ENCODE measurements around the gene TRIP4.

TRIP4 gene

DNA sequence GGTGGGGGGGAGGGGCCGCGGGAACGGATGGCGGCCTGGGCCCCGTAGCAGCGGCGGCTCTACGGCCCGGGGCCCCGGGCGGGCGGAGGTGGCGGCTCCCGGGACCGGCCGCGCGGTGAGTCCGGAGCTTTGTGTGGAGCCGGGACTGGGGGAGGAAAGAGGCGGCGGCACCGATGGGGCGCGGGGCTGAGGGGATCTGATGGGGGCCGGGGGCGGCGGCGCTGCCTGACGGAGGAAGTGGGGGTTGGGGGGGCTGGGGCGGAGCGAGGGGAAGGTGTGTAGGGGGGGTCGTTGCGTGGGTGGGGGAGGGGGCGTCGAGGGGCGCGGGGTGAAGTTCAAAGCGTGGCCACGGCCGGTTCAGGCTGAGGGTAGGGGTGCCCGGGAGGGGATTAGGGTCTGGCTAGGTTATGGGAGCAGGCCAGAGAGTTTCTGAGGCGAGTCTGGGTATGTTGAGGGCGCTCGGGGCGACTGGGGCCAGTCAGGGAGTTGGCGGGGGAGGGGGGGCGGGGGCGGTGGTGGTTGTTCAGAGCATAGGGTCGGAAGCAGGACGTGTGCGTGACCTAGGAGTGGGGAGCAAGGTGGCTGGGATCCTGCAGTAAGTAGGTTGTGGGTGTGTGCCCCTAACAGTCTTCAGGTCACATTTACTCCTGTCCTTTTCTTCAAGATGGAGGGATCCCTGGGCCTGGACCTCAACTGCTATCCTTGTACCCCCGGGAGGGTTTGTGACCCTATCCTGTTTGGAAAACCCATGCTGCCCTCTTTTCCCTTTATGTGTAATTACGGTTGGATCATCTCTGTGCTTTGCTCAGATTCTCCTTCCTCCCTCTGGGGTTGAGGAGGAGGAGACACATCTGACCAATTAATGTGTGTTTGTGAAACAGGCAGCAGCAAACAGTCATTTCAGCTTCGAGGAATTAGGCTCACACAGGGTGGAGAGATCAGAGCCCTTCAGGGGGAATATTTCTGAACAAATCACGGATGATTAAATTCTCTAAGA lies 73.4 kb downstream of the TRIP4 start:
- Histone ChIP-seq H3K56ac (ENCODE audit: low read length) (peak overlapping the region; percentile 98), H3K4me2 (ENCODE audit: low read length) (peak overlapping the region; percentile 82), H3K79me2 (ENCODE audit: control insufficient read depth, insufficient read depth, low read length) (peaks cover 41% of the 10 kb centered on the region), H2BK120ac (ENCODE audit: low read depth, low read length) (peak overlapping the region; percentile 100), H3K18ac (ENCODE audit: low read length) (peak overlapping the region; percentile 100), H3K36me3 (ENCODE audit: control insufficient read depth, insufficient read depth, low read length) (no peaks in the 10 kb centered on the region), H2AK5ac (ENCODE audit: low read length) (peak overlapping the region; percentile 54), H3K4me3 (ENCODE audit: low read length) (peak overlapping the region; percentile 85), H3K4ac (ENCODE audit: low read depth, low read length) (peak overlapping the region; percentile 94), H3K27ac (ENCODE audit: low read depth, low read length) (peak overlapping the region; percentile 79), H3K4me1 (ENCODE audit: control insufficient read depth, low read depth, low read length) (peaks cover 5% of the 10 kb centered on the region), H2BK5ac (ENCODE audit: low read length) (peak overlapping the region; percentile 75), H4K5ac (ENCODE audit: low read length) (peak overlapping the region; percentile 90), H4K8ac (ENCODE audit: low read depth, low read length) (peak overlapping the region; percentile 77), H3K27me3 (ENCODE audit: insufficient read depth, low read length, poor library complexity) (no peaks in the 10 kb centered on the region), H3K79me1 (ENCODE audit: low read length) (peaks cover 7% of the 10 kb centered on the region), H3K23ac (ENCODE audit: low read length) (peak overlapping the region; percentile 54), H2BK15ac (replicated peaks; ENCODE audit: low read depth) (peak overlapping the region; percentile 46), H3K9ac (ENCODE audit: low read length) (peak overlapping the region; percentile 89)
- DNase-seq: peak; percentile 88
- no CpG with 5 or more reads among the region's 56 CpGs for WGBS (ENCODE audit: extremely low coverage, insufficient coverage, low lambda C conversion rate)

DNA sequence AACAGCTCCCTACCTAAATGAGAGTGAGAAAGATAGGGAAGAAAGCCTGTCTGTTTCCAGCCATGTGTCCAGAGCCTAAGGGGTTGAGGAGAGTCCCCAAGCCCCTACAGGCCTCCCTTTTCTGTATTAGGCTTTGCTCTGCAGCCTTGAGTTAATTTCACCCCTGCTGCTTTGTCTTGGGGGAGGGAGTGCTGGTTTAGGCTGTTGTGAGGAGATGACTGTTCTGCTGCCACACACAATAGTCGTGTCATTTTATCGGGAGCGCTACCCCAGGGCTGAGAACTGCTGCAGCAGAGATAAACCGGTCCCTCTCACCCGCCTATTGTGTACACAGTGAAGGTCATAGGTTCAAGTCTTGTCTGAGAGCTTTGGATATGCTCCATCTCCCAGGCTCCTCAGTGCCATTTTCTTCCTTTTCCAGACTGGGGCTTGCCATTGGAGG lies 74.1 kb downstream of the TRIP4 start:
- peak overlapping the region; percentile 75 for H2BK5ac ChIP-seq (ENCODE audit: low read length)
- H3K56ac ChIP-seq (ENCODE audit: low read length): peak overlapping the region; percentile 98
- DNase-seq: peak; percentile 90
- peaks cover 10% of the 10 kb centered on the region for H3K4me1 ChIP-seq (ENCODE audit: control insufficient read depth, low read depth, low read length)
- H3K4me3 ChIP-seq (ENCODE audit: low read length): peak overlapping the region; percentile 85
- peaks cover 13% of the 10 kb centered on the region for H3K79me1 ChIP-seq (ENCODE audit: low read length)
- peak overlapping the region; percentile 89 for H3K9ac ChIP-seq (ENCODE audit: low read length)
- no peaks in the 10 kb centered on the region for H3K27me3 ChIP-seq (ENCODE audit: insufficient read depth, low read length, poor library complexity)
- H3K4me2 ChIP-seq (ENCODE audit: low read length): peak overlapping the region; percentile 82
- H2BK120ac ChIP-seq (ENCODE audit: low read depth, low read length): no peak overlapping the region
- no peaks in the 10 kb centered on the region for H3K36me3 ChIP-seq (ENCODE audit: control insufficient read depth, insufficient read depth, low read length)
- peak overlapping the region; percentile 100 for H3K18ac ChIP-seq (ENCODE audit: low read length)
- no CpG with 5 or more reads among the region's 5 CpGs for WGBS (ENCODE audit: extremely low coverage, insufficient coverage, low lambda C conversion rate)
- H3K27ac ChIP-seq (ENCODE audit: low read depth, low read length): peak overlapping the region; percentile 79
- no peak overlapping the region for H3K23ac ChIP-seq (ENCODE audit: low read length)
- H4K8ac ChIP-seq (ENCODE audit: low read depth, low read length): no peak overlapping the region
- peak overlapping the region; percentile 90 for H4K5ac ChIP-seq (ENCODE audit: low read length)
- no peak overlapping the region for H3K4ac ChIP-seq (ENCODE audit: low read depth, low read length)
- no peak overlapping the region for H2AK5ac ChIP-seq (ENCODE audit: low read length)
- H2BK15ac ChIP-seq (replicated peaks; ENCODE audit: low read depth): no peak overlapping the region
- peaks cover 47% of the 10 kb centered on the region for H3K79me2 ChIP-seq (ENCODE audit: control insufficient read depth, insufficient read depth, low read length)

DNA sequence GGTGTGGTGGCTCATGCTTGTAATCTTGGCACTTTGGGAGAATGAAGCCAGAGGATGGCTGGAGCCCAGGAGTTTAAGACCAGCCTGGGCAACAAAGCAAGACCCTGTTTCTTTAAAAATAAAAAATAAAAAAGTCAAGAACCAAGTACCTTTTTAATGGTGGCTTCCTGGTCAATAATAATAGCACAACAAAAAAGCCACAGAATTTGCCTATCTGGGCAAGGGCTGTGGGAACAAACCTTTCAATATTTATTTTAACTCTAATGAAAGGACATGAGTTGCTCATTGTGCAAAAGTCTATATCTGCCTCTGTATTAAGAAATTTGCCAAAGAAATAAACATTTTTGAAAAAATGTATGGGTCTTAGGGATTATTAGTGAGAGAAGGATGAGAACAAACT lies 74.9 kb downstream of the TRIP4 start:
- Histone ChIP-seq H3K18ac (ENCODE audit: low read length) (no peak overlapping the region), H3K4ac (ENCODE audit: low read depth, low read length) (no peak overlapping the region), H3K23ac (ENCODE audit: low read length) (no peak overlapping the region), H2AK5ac (ENCODE audit: low read length) (no peak overlapping the region), H4K5ac (ENCODE audit: low read length) (no peak overlapping the region), H3K79me2 (ENCODE audit: control insufficient read depth, insufficient read depth, low read length) (peaks cover 55% of the 10 kb centered on the region), H2BK120ac (ENCODE audit: low read depth, low read length) (no peak overlapping the region), H3K79me1 (ENCODE audit: low read length) (peaks cover 19% of the 10 kb centered on the region), H3K9ac (ENCODE audit: low read length) (no peak overlapping the region), H3K27me3 (ENCODE audit: insufficient read depth, low read length, poor library complexity) (no peaks in the 10 kb centered on the region), H3K56ac (ENCODE audit: low read length) (no peak overlapping the region), H3K36me3 (ENCODE audit: control insufficient read depth, insufficient read depth, low read length) (no peaks in the 10 kb centered on the region), H2BK5ac (ENCODE audit: low read length) (no peak overlapping the region), H2BK15ac (replicated peaks; ENCODE audit: low read depth) (no peak overlapping the region), H3K4me3 (ENCODE audit: low read length) (no peak overlapping the region), H3K27ac (ENCODE audit: low read depth, low read length) (no peak overlapping the region), H4K8ac (ENCODE audit: low read depth, low read length) (no peak overlapping the region), H3K4me2 (ENCODE audit: low read length) (no peak overlapping the region), H3K4me1 (ENCODE audit: control insufficient read depth, low read depth, low read length) (peaks cover 10% of the 10 kb centered on the region)
- DNase-seq: no peak

DNA sequence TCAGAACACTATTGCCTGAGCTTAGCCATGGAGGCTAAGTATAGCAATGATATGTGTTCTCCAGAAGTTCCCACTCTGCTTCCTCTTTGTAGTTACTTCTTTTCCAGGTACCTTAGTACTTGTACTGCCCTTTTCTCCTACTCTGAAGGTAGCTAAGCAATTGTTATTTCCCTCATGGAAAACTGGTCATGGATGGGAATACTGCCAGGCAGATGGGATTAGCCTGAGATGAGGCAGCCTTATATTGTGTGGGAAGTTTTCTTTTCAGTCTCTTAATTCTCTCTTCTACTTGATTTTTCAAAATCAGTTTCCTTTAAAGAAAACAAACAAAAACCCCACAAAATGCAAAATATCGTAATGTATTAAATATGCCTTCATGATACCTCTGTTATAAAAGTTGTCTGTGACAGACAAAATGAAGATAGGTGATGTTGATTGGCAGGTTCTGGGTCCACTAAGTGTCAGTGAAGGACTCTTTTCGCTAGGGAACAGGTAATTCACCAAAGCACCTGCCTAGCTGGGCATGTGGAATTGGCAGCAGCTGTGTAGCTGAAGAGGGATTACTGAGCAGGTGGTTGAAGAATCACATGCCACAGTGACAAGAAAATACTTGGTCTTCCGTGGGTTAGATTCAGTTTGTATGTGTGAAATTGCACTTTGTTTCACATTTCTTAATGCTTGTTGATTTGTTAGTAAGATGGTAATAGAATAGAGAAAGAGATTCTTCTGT lies 76.8 kb downstream of the TRIP4 start:
- no peak for DNase-seq
- no peaks in the 10 kb centered on the region for H3K36me3 ChIP-seq (ENCODE audit: control insufficient read depth, insufficient read depth, low read length)
- H4K5ac ChIP-seq (ENCODE audit: low read length): no peak overlapping the region
- H3K4ac ChIP-seq (ENCODE audit: low read depth, low read length): no peak overlapping the region
- H3K18ac ChIP-seq (ENCODE audit: low read length): no peak overlapping the region
- peaks cover 70% of the 10 kb centered on the region for H3K79me2 ChIP-seq (ENCODE audit: control insufficient read depth, insufficient read depth, low read length)
- no peaks in the 10 kb centered on the region for H3K27me3 ChIP-seq (ENCODE audit: insufficient read depth, low read length, poor library complexity)
- no peak overlapping the region for H2BK5ac ChIP-seq (ENCODE audit: low read length)
- no peak overlapping the region for H3K27ac ChIP-seq (ENCODE audit: low read depth, low read length)
- no peak overlapping the region for H3K9ac ChIP-seq (ENCODE audit: low read length)
- no peak overlapping the region for H3K4me3 ChIP-seq (ENCODE audit: low read length)
- peaks cover 9% of the 10 kb centered on the region for H3K4me1 ChIP-seq (ENCODE audit: control insufficient read depth, low read depth, low read length)
- H2AK5ac ChIP-seq (ENCODE audit: low read length): no peak overlapping the region
- H3K4me2 ChIP-seq (ENCODE audit: low read length): no peak overlapping the region
- no peak overlapping the region for H4K8ac ChIP-seq (ENCODE audit: low read depth, low read length)
- WGBS (ENCODE audit: extremely low coverage, insufficient coverage, low lambda C conversion rate): no CpG with 5 or more reads among the region's 3 CpGs
- no peak overlapping the region for H2BK120ac ChIP-seq (ENCODE audit: low read depth, low read length)
- H2BK15ac ChIP-seq (replicated peaks; ENCODE audit: low read depth): no peak overlapping the region
- H3K23ac ChIP-seq (ENCODE audit: low read length): no peak overlapping the region
- H3K79me1 ChIP-seq (ENCODE audit: low read length): peaks cover 20% of the 10 kb centered on the region
- no peak overlapping the region for H3K56ac ChIP-seq (ENCODE audit: low read length)

DNA sequence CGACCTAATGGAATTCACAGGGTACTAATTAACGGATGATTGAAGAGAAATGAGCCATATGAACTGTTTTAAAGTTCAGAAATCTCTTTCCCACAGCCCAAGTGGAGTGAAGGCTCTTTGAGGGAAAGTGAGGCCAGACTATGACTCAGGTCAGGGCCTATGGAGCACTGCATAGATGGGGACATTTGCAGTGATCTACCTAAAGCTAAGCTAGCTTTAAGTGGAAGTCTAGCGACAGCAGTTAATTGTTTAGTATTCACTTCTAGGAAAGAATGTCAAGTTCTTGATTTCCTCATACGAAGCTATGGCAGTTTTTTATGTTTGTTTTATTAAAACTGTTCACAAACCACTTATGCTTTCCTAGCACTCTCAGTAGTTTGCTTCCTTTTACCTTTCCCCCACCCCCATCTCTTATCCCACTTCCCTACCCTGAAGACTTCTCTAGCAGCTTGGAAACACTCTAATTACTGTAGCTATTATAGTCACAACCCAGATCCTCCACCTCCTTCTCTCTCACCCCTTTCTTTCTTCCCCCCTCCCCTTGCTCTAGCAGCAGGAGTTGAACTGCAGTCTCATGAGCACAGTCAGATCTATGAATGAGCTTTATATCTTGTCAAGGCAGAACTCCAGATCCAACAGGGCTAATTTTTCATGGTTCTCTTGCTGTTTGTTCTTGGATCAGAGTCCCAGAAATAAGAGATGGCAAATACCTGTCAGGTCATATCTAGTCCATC lies 78.9 kb downstream of the TRIP4 start:
- H3K18ac ChIP-seq (ENCODE audit: low read length): no peak overlapping the region
- no peak overlapping the region for H2BK120ac ChIP-seq (ENCODE audit: low read depth, low read length)
- H3K79me1 ChIP-seq (ENCODE audit: low read length): peaks cover 23% of the 10 kb centered on the region
- no peak overlapping the region for H3K27ac ChIP-seq (ENCODE audit: low read depth, low read length)
- no peak overlapping the region for H4K5ac ChIP-seq (ENCODE audit: low read length)
- no peak overlapping the region for H2BK5ac ChIP-seq (ENCODE audit: low read length)
- H3K4me3 ChIP-seq (ENCODE audit: low read length): no peak overlapping the region
- no peak overlapping the region for H3K4me2 ChIP-seq (ENCODE audit: low read length)
- H3K79me2 ChIP-seq (ENCODE audit: control insufficient read depth, insufficient read depth, low read length): peaks cover 70% of the 10 kb centered on the region
- DNase-seq: peak; percentile 49
- peaks cover 7% of the 10 kb centered on the region for H3K4me1 ChIP-seq (ENCODE audit: control insufficient read depth, low read depth, low read length)
- H3K27me3 ChIP-seq (ENCODE audit: insufficient read depth, low read length, poor library complexity): no peaks in the 10 kb centered on the region
- H2BK15ac ChIP-seq (replicated peaks; ENCODE audit: low read depth): no peak overlapping the region
- peak overlapping the region; percentile 38 for H3K9ac ChIP-seq (ENCODE audit: low read length)
- H3K4ac ChIP-seq (ENCODE audit: low read depth, low read length): no peak overlapping the region
- no peak overlapping the region for H3K23ac ChIP-seq (ENCODE audit: low read length)
- no peak overlapping the region for H2AK5ac ChIP-seq (ENCODE audit: low read length)
- peak overlapping the region; percentile 60 for H3K56ac ChIP-seq (ENCODE audit: low read length)
- WGBS (ENCODE audit: extremely low coverage, insufficient coverage, low lambda C conversion rate): no CpG with 5 or more reads among the region's 4 CpGs
- H4K8ac ChIP-seq (ENCODE audit: low read depth, low read length): no peak overlapping the region
- H3K36me3 ChIP-seq (ENCODE audit: control insufficient read depth, insufficient read depth, low read length): peaks cover 2% of the 10 kb centered on the region
